IPS DF 19.7 (cell line): ENCODE measurements around the gene MYL3.
"Not testable (repeated sequence)": the region's sequence is repeated elsewhere in the genome, so short reads cannot be mapped to it uniquely, and the experiment has no call there.

Experiments used
- DNase-seq: peaks from one replicate; pipeline ENCODE4 v3.0.0-alpha.2; 2013; ENCODE audit warnings: low read depth, low spot score

Gene MYL3

DNA sequence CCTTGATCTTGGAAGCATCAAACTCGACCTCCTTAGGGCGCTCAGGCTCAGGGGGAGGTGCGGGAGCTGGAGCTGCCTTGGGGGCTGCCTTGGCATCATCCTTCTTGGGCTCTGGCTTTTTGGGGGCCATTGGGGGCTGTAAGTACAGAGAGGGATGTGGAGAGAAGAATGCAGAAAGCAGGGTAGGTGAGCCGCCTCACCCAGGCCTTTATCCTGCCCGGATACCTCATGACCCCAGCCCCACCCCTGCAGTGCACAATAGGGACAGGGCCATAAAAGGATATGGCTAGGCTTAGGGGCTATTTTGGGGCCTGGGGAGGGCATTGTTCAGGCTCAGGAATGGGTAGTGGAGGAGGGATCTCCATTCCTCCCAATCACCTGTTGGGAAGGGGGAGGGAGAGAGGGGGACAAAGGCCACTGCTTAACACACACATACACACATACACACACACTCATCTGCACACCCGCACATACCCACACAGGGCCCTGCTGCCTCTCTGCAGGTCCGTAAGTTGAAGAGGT is at the start of gene MYL3:
TSS of gene MYL3 (minus strand) at position 184 of the 522 bp plus-strand sequence. CDS start at position 130, 54 bp downstream.
- DNase-seq: no peak

GRCh38 chr3:46912986-46913385 is 49.7 kb upstream of the MYL3 start:
- DNase-seq: no peak

DNA sequence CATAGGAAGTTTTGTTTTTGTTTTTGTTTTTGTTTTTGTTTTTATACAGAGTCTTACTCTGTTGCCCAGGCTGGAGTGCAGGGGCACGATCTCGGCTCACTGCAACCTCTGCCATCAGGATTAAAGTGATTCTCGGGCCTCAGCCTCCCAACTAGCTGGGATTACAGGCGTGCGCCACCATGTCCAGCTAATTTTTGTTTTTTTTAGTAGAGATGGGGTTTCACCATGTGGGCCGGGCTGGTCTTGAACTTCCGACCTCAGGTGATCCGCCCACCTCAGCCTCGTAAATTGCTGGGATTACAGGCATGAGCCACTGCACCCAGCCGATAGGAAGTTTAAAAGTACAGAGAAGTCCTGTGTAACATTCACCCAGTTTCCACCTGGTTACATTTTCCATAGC is 47.7 kb upstream of the MYL3 start:
- DNase-seq: not testable (repeated sequence)

DNA sequence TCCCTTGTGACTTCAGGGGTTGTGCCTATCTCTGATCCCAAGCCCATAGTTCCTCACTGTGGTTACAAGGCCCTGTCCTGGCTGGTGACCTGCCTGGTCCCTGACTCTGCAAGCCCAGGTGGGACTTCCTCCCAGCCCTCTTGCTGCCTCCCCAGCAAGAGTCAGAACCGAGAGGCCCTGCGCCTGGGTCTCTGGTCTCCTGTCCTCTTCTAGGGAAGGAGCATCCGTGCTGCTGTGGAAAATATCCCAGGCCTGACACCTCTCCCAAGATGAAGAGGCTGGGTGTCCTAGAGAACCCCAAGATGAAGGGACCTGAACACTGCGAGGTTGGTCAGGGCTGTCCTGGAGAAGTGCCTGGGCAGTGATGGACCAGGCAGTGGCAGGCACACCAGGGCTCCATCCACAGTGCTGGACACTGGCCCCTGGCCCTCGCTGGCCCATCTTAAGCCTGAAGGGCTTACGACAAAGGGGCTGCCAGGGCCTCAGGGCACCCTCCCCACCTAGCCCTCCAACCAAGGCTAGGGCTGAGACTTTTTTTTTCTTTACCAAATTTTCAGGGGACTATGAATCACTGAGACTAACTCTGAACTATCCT is 47.0 kb upstream of the MYL3 start:
- no peak for DNase-seq

DNA sequence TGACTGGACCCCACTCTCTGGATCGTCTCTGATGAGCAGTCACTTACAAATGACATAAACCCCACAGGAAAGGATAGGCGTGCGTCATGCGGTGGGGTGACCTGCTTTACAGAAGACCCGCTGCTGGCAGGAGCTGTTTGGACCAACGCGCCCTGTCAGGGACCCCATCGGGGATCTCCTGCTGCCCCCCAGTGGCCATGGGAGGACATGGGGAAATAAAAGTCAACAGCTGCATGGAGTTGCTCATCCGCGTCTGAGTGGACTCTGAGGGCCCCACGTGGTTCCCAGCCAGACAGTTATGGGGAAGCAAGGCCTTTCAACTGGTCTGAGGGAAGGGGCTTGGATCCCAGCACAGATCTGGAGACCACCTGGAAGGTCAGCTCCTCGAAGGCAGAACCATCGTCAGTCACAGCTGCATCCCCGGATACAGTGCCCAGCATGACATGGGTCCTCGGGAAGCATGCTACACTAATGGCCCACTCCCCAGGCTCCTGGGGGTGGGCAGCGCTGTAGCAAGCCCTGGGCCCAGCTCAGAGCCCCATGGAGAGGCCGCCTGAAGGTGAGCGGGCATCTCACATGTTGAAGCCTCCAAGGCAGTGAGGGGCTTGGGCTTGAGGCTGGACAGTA is 46.4 kb upstream of the MYL3 start:
- peak; percentile 47 for DNase-seq

GRCh38 chr3:46908986-46909534 is 45.8 kb upstream of the MYL3 start:
- DNase-seq: no peak

DNA sequence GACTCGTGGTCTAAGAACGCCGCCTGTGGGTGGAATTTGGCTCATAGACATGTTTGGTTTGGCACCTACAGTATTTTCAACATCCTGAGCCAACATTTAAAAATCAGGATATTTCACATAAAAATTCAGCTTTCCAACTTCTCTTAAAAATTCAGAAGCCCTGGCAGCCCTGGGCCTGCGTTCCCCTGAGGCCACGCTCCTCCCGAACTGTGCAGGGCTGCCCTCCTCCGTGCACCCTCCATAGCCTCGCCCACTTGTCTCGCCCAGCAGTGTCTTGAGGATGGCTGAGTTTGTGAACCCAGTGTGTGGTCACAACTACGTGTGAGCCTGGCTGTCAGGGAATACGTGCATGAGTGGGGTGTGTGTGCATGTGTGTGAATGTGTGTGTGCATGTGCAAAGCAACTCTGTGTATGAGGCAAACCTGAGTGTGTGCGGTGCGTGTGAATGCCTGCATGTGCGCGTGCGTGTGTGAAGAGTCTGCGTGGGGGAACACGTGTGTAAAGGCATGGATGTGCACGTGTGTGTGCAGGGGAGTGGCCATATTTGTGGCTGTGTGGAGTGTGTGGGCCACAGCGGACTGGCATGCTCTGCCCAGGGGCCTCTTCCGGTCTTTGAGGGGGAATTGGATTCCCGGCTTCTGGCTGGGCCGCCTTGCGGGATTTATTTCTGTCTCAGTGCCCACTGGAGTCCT is 45.2 kb upstream of the MYL3 start:
- DNase-seq: no peak

GRCh38 chr3:46907960-46908293 is 44.7 kb upstream of the MYL3 start:
- no peak for DNase-seq

DNA sequence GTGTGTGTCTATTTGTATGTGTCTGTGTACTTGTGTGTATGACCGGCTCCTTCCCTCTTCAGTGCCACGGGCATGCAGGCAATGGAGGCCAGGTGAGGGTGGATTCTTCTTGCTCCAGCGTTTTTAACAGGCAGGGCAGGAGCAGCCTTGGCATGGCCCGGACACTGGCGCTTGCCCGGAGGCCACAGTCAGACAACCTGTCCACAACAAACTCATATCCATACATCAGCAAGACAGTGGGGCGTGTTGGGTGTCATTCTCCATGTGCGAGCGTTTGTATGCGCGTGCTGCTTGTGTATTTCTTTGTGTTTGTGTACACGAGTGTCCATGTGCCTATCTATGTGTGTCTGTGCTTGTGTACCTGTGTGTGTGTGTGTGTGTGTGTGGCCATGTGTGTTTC is 44.0 kb upstream of the MYL3 start:
- DNase-seq: no peak

DNA sequence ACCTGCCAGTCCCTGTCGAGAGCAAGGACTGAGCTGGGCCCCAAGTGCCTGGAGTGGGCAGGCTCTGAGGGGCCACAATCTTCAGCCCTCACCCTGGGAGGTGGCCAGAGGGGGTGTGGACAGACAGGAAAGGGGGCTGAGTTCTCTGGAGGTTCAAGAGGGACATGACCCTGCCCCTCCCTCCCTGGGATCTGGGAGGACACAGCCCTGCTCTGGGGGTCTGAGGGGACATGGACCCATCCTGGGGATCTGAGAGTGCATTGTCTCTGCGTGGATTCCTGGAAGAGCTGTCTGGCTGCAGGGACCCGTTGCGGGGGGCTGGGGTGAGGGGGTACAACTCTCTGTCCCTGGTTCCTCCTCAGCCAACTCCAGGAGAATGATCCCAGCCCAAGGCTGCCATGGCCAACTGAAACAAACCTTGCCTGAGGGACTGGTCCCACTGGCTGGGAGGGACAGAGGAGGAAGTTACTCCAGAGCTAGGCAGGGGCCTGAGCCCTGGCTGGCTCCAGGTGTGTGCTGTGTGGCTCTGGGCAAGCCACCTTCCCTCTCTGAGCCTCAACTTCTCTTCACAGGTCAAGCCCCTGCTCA is 43.3 kb upstream of the MYL3 start:
- DNase-seq: no peak

DNA sequence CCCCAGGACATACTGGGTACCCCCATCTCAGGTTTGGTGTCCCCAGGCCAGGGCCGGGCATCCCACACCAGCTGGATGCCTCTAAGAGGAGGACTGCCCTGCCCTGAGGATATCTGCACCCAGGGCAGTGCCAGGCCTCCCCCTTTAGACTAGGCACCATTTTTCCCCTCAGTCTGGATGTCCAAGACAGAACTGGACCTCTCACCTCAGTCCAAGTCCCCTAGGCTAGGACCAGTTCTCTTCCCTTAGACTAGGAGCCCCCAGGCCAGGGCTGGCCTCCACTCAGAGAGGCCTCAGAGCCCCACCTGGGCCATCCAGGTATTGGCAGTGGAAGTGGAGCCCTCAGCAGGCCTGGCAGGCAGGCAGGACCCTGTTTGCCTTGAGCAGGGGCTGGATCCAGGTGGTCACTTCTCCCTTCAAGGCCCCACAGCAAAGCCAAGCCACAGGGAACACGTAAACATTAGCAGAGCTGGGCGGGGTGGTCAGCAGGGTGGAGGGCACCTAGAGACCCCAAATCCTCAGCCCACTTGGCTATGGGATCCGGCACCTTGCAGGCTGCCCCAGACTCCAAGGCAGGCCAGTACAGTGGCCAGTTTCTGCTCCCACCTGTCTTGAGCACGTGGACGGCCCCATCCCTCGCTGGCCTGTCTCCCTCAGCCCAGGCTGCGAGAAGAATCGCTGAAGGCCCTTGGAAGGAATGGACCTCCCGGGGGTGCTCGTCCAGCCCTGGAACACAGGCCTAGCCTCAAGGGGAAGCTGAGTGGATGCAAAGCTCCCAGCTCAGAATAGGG is 42.6 kb upstream of the MYL3 start:
- no peak for DNase-seq

GRCh38 chr3:46905213-46905560 is 41.9 kb upstream of the MYL3 start:
- no peak for DNase-seq

DNA sequence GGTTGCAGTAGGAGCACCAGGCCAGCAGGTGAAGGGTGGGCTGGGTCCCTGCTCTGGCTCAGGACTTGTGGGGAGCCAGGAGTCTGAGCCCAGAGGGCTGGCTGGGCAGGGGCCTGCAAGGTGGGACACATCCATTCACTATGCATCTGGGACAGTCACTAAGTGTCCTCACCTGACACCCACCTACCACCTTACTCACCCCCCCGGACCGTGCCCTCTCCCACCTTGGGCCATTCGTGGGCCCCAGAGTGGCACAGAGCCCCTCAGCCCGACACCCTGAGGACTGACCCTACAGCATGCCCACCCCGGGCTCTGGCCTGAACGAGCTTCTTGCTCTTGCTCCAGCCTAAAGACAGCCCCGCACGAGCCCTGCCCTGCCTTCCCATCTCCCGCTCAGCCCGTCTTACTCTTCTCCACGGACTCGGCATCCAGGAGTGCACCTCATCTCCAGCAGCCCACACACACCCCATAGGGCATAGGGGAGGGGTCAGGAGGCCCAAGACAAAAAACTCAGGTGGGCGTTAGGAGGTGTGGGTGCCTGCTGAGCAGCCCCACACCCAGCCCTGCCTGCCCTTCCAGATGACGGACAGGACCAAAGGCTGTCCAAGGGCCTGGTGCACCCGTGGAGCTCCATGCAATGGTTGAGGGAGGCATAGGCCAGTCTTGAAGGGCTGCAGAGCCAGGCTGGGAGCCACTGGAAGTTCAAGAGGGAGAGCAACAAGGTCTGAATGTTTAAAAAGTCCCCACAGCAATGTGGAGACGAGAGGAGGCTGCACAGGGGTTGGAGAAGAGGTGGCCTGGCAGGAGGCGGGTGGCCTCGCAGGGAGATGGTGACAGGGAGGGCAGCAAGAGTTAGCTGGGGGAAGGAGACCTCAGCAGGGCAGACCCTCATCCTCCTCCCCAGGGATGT is 41.3 kb upstream of the MYL3 start:
- DNase-seq: no peak

DNA sequence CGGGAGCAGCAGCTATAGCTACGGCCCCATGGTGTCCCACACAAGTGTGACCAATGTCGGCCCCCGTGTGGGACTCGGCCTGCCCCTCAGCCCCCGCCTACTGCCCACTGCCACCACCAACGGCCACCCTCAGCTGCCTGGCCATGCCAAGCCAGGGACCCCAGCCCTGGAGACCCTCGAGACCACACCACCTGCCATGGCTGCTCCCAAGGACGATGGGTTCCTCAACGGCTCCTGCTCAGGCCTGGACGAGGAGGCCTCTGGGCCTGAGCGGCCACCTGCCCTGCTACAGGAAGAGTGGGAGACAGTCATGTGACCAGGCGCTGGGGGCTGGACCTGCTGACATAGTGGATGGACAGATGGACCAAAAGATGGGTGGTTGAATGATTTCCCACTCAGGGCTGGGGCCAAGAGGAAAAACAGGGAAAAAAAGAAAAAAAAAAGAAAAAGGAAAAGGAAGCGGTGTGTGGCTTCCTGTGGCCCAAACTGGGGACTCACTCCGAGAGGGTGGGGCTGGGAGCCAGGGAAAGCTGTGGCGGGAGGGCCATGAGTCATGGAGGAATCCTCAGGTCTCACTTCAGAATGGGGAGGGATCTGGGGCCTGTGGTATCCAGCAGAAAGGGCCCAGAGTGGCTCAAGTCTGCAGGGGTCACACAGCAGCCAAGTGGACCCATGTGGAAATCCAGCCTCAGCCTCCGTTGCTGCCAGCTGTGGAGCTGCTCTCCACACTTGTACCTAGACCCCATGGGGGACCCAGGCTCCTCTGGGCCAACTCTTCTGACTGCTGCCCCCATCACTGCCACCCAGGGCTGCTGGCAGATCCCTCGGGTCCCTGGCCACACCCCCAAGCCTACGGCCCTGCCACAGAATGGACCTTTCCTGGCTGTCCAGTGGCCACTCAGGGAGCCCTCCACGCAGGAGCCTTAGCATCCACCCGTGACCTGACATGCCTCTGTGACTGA is 40.4 kb upstream of the MYL3 start:
- DNase-seq: no peak

- DNase-seq: no peak
These were observed 39.0 kb upstream of the MYL3 start for GRCh38 chr3:46902188-46902631.

DNA sequence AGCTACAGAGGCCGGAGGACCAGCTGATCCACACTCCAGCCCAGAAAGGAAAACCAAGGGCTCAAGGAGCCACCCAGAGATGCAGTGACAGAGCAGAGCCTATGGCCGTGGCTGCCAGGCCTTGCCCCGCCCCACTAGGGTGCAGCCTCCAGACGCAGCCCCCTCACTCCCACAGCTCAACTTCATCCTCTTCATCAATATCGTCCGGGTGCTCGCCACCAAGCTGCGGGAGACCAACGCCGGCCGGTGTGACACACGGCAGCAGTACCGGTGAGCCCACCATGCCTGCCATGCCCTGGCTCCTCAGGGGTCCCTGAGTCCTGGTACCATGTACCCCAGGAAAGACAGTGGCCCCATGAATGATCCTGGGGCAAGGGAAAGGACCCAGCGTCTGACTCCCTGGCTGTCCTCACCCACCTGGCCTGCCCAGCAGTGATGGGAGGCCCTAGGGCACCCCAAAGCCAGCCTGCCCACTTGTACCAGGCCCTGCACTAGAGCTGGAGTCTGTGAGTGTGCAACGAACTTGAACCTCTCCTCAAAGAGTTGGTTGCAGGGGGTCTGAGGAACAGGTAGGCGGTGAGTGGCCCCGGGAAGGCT is 38.4 kb upstream of the MYL3 start:
- no peak for DNase-seq

DNA sequence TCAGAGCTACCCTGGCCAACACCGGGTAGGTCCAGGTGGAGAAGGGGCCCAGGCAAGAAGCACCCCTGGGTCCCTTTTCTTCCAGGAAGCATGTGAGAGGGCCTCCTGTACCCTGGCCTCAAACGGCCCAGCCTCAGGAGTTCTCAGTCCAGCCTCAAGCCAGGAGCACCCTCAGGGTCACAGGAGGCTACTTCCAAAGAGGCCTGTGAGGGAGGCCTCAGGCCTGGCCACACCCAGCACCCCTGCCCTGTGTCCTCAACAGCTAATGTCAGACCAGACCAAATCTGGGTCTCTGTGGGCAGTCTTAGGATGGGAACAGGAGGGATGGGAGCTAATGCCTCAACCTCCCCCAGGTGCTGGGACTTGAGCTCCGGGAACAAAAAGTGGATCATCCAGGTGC is 37.8 kb upstream of the MYL3 start:
- DNase-seq: no peak

- no peak for DNase-seq
These were observed 37.1 kb upstream of the MYL3 start for GRCh38 chr3:46900356-46900755.

- no peak for DNase-seq
These were observed 36.7 kb upstream of the MYL3 start for GRCh38 chr3:46900007-46900292.
